Neural cell (in vitro differentiated cells): Measurements from ENCODE around the gene RASSF4. TPM values are rescaled to one million over a fixed set of nuclear protein-coding genes. Genes with fewer than 3 reads are reported as not detected.

Source experiments
- H2AFZ ChIP-seq: fragments of 200-600, 300-800 bp; sonication (generic), shearing (Covaris generic); 2 replicates; pipeline ENCODE4 v1.6.0; 2014; ENCODE audit warnings: low read depth, mild to moderate bottlenecking, antibody characterized with exemption, low read length, moderate library complexity
- H3F3A ChIP-seq: fragments of 200-600 bp; shearing (Covaris generic); 2 replicates; pipeline ENCODE4 v1.6.1; 2016; ENCODE audit warnings: mild to moderate bottlenecking, moderate library complexity, mixed read lengths, antibody characterized with exemption, low read length; ENCODE audit not compliant: insufficient read depth, poor library complexity, severe bottlenecking
- H3K27ac ChIP-seq: fragments of 200-600, 300-800 bp; sonication (generic), shearing (Covaris generic); 2 replicates; pipeline ENCODE4 v1.5.1; 2014; ENCODE audit warnings: mild to moderate bottlenecking, low read length, moderate library complexity
- H3K27me3 ChIP-seq: fragments of 300-800, 200-600 bp; sonication (generic), shearing (Covaris generic); 2 replicates; pipeline ENCODE4 v1.6.0; 2014; ENCODE audit warnings: mild to moderate bottlenecking, low read depth, low read length, moderate library complexity; ENCODE audit not compliant: insufficient read depth
- H3K36me3 ChIP-seq: fragments of 300-800, 200-600 bp; sonication (generic), shearing (Covaris generic); 2 replicates; pipeline ENCODE4 v1.5.1; 2014; ENCODE audit warnings: mild to moderate bottlenecking, antibody characterized with exemption, low read length, moderate library complexity; ENCODE audit not compliant: insufficient read depth
- H3K4me2 ChIP-seq: fragments of 300-800, 200-600 bp; sonication (generic), shearing (Covaris generic); 2 replicates; pipeline ENCODE4 v1.6.0; 2014; ENCODE audit warnings: mild to moderate bottlenecking, low read length
- H3K4me3 ChIP-seq: fragments of 300-800, 200-600 bp; sonication (generic), shearing (Covaris generic); 2 replicates; pipeline ENCODE4 v1.5.1; 2014; ENCODE audit warnings: mild to moderate bottlenecking, low read length, moderate library complexity
- H3K79me2 ChIP-seq: fragments of 200-600 bp; shearing (Covaris generic); replicated peaks from 2 replicates; pipeline ENCODE4 v1.6.0; 2014; ENCODE audit warnings: mild to moderate bottlenecking, low read length, moderate library complexity; ENCODE audit not compliant: insufficient read depth
- H3K9ac ChIP-seq: fragments of 300-800, 200-600 bp; sonication (generic), shearing (Covaris generic); 2 replicates; pipeline ENCODE4 v1.6.1; 2016; ENCODE audit warnings: mild to moderate bottlenecking, low read length, mixed read lengths
- H3K9me2 ChIP-seq: fragments of 200-600 bp; shearing (Covaris generic); 2 replicates; pipeline ENCODE4 v1.6.1; 2016; ENCODE audit warnings: mild to moderate bottlenecking, low read length, mixed read lengths; ENCODE audit not compliant: insufficient read depth
- H3K9me3 ChIP-seq: fragments of 200-600, 300-800 bp; sonication (generic), shearing (Covaris generic); 2 replicates; pipeline ENCODE4 v1.6.1; 2016; ENCODE audit warnings: mild to moderate bottlenecking, mixed run types, low read length, moderate library complexity, mixed read lengths
- H4K20me1 ChIP-seq: fragments of 200-600 bp; shearing (Covaris generic); 2 replicates; pipeline ENCODE4 v1.6.1; 2016; ENCODE audit warnings: mild to moderate bottlenecking, mixed run types; ENCODE audit not compliant: insufficient read depth
- EP300 ChIP-seq: fragments of 450-650 bp; conservative IDR thresholded peaks from 2 replicates; pipeline ENCODE4 v1.6.1; 2014; ENCODE audit warnings: antibody characterized with exemption, mild to moderate bottlenecking, moderate library complexity; ENCODE audit not compliant: poor library complexity, severe bottlenecking
- EZH2 ChIP-seq: fragments of 200-600, 300-800 bp; shearing (Covaris generic), sonication (generic); IDR thresholded peaks from 2 replicates; pipeline ENCODE4 v1.6.1; 2014; ENCODE audit warnings: antibody characterized with exemption, low read length, borderline replicate concordance, mild to moderate bottlenecking; ENCODE audit not compliant: insufficient read depth, poor library complexity, severe bottlenecking
- MXI1 ChIP-seq: fragments of 450-650 bp; conservative IDR thresholded peaks from 2 replicates; pipeline ENCODE4 v1.6.1; 2014; ENCODE audit warnings: antibody characterized with exemption, mild to moderate bottlenecking; ENCODE audit not compliant: poor library complexity, severe bottlenecking
- POLR2AphosphoS5 ChIP-seq: IDR thresholded peaks from 2 replicates; pipeline ENCODE4 v1.6.1; 2012
- RAD21 ChIP-seq: fragments of 450-650 bp; conservative IDR thresholded peaks from 2 replicates; pipeline ENCODE4 v1.6.1; 2014; ENCODE audit warnings: antibody characterized with exemption, mild to moderate bottlenecking, moderate library complexity
- SMC3 ChIP-seq: fragments of 450-650 bp; conservative IDR thresholded peaks from 2 replicates; pipeline ENCODE4 v1.6.1; 2014; ENCODE audit warnings: antibody characterized with exemption, mild to moderate bottlenecking, moderate library complexity; ENCODE audit not compliant: poor library complexity
- TAF1 ChIP-seq: IDR thresholded peaks from 2 replicates; pipeline ENCODE4 v1.6.1; 2012; ENCODE audit warnings: low read depth
- polyA plus RNA-seq: library from polyadenylated mRNA; depleted of rRNA; stranded (reverse); fragments of >200 nt; gene quantifications from 2 replicates; pipeline ENCODE4 v1.2.3, GENCODE V29; 2014
- TF ChIP-seq, protein P1 (sequence below): IDR thresholded peaks from 2 replicates; pipeline ENCODE4 v1.6.1; 2012; ENCODE audit warnings: borderline replicate concordance
- TF ChIP-seq, protein P2 (sequence below): fragments of 450-650 bp; IDR thresholded peaks from 2 replicates; pipeline ENCODE4 v1.5.1; 2014; ENCODE audit warnings: antibody characterized with exemption, mild to moderate bottlenecking, moderate library complexity; ENCODE audit not compliant: poor library complexity, severe bottlenecking

The RASSF4 gene
- polyA plus RNA-seq, 1 donor from 2014 or later = 10.2 TPM

DNA sequence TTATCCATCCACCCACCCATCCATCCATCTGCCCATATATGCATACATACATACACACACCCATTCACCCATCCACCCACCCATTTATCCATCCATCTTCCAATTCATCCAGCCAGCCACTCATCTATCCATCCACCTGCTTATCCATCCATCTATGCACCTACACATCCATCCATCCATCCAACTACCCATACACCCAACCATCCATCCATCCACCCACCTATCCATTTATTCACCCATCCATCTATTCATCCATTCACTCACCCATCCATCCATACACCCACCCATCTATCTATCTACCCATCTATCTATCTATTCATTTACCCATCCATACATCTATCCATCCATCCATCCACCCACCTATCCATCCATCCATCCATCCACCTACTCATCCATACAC lies 31.1 kb upstream of the RASSF4 start:
- H3K4me2 ChIP-seq = no peak overlapping the region
- no peak overlapping the region for H3K4me3 ChIP-seq
- no peaks in the 10 kb centered on the region for H3K9me3 ChIP-seq
- TF ChIP-seq SMC3 = no peak
- no peak for TF ChIP-seq EZH2
- no peak for TF ChIP-seq RAD21
- TF ChIP-seq, protein P1, sequence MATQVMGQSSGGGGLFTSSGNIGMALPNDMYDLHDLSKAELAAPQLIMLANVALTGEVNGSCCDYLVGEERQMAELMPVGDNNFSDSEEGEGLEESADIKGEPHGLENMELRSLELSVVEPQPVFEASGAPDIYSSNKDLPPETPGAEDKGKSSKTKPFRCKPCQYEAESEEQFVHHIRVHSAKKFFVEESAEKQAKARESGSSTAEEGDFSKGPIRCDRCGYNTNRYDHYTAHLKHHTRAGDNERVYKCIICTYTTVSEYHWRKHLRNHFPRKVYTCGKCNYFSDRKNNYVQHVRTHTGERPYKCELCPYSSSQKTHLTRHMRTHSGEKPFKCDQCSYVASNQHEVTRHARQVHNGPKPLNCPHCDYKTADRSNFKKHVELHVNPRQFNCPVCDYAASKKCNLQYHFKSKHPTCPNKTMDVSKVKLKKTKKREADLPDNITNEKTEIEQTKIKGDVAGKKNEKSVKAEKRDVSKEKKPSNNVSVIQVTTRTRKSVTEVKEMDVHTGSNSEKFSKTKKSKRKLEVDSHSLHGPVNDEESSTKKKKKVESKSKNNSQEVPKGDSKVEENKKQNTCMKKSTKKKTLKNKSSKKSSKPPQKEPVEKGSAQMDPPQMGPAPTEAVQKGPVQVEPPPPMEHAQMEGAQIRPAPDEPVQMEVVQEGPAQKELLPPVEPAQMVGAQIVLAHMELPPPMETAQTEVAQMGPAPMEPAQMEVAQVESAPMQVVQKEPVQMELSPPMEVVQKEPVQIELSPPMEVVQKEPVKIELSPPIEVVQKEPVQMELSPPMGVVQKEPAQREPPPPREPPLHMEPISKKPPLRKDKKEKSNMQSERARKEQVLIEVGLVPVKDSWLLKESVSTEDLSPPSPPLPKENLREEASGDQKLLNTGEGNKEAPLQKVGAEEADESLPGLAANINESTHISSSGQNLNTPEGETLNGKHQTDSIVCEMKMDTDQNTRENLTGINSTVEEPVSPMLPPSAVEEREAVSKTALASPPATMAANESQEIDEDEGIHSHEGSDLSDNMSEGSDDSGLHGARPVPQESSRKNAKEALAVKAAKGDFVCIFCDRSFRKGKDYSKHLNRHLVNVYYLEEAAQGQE = no peak
- TF ChIP-seq TAF1 = no peak
- no peak for TF ChIP-seq MXI1
- TF ChIP-seq EP300 = no peak
- TF ChIP-seq, protein P2, sequence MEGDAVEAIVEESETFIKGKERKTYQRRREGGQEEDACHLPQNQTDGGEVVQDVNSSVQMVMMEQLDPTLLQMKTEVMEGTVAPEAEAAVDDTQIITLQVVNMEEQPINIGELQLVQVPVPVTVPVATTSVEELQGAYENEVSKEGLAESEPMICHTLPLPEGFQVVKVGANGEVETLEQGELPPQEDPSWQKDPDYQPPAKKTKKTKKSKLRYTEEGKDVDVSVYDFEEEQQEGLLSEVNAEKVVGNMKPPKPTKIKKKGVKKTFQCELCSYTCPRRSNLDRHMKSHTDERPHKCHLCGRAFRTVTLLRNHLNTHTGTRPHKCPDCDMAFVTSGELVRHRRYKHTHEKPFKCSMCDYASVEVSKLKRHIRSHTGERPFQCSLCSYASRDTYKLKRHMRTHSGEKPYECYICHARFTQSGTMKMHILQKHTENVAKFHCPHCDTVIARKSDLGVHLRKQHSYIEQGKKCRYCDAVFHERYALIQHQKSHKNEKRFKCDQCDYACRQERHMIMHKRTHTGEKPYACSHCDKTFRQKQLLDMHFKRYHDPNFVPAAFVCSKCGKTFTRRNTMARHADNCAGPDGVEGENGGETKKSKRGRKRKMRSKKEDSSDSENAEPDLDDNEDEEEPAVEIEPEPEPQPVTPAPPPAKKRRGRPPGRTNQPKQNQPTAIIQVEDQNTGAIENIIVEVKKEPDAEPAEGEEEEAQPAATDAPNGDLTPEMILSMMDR = no peak
- no peak for TF ChIP-seq POLR2AphosphoS5
- H3K27me3 ChIP-seq = no peaks in the 10 kb centered on the region
- H3K36me3 ChIP-seq = no peaks in the 10 kb centered on the region
- no peak overlapping the region for H3K27ac ChIP-seq
- H3F3A ChIP-seq = no peaks in the 10 kb centered on the region
- H3K9ac ChIP-seq = no peak overlapping the region
- no peaks in the 10 kb centered on the region for H3K79me2 ChIP-seq
- H4K20me1 ChIP-seq = no peaks in the 10 kb centered on the region
- H3K9me2 ChIP-seq = no peaks in the 10 kb centered on the region
- H2AFZ ChIP-seq = no peak overlapping the region

DNA sequence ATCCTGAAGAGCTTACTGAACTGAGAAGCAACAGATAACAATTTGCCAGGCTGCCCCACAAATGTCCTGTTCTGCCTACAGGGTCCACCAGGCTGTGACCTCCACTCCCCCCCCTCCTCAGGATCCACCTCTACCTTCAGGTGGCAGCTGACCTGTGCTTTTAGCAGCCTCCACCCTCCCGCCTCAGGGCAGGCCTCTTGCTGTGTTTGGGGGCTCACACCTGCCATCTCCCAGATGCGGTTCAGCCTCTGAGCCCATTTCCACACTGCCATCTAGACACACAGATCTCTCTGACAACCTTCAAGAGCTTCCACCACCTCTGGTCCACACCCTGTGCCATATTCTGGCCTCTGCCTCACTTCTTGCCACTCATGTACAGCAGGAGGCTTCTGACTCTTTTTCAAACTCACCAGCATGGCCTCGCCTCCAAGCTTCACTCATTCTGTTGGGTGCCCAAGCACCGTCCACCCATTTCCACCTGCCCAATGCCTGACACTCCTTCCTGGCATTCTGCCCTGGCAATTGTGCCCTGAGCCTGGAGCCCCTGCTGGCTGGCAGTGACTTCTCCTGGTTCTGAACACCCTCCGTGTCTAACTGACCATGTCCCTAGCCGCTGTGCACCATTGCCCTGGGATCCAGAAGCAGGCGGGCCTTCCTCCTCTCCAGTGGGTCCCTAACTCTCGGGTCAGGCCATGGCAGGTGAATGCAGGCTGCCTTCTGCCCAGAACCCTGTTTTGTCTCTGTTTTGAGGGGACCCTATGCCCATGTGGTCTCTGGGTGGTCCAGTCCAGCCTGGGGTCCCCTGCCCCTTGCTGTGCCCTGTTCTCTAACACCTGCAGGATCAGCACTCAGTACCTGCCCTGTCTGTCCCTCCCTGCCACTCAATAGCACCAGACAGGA lies 30.0 kb upstream of the RASSF4 start:
- Histone ChIP-seq H3K9me2 (no peaks in the 10 kb centered on the region), H3K9me3 (no peaks in the 10 kb centered on the region)

More for the DNA sequence above, 30.0 kb upstream of the RASSF4 start:
- Histone ChIP-seq H3K36me3 (no peaks in the 10 kb centered on the region), H3K27ac (no peak overlapping the region), H3F3A (no peaks in the 10 kb centered on the region), H3K27me3 (no peaks in the 10 kb centered on the region), H3K4me2 (no peak overlapping the region), H4K20me1 (no peaks in the 10 kb centered on the region), H2AFZ (no peak overlapping the region), H3K79me2 (no peaks in the 10 kb centered on the region), H3K9ac (no peak overlapping the region), H3K4me3 (no peak overlapping the region)
- TF ChIP-seq EZH2 = no peak
- TF ChIP-seq, protein P1 = no peak
- TF ChIP-seq MXI1 = no peak
- TF ChIP-seq, protein P2 = no peak
- no peak for TF ChIP-seq RAD21
- TF ChIP-seq SMC3 = no peak
- TF ChIP-seq POLR2AphosphoS5 = no peak
- no peak for TF ChIP-seq EP300
- no peak for TF ChIP-seq TAF1
